Measurements from ENCODE around the gene SMS.
"Not testable (repeated sequence)": the region's sequence is repeated elsewhere in the genome, so short reads cannot be mapped to it uniquely, and the experiment has no call there.

Gene SMS

GRCh38 chrX:21952624-21953023 lies 12.1 kb downstream of the SMS start:
- DNase-seq = no peak

GRCh38 chrX:21953195-21953830 lies 12.8 kb downstream of the SMS start:
- not testable (repeated sequence) for DNase-seq

GRCh38 chrX:21955403-21956189 lies 15.1 kb downstream of the SMS start:
- DNase-seq = no peak

GRCh38 chrX:21956783-21957182 lies 16.3 kb downstream of the SMS start:
- no peak for DNase-seq

- no peak for DNase-seq
Observed at GRCh38 chrX:21958187-21958586, 17.7 kb downstream of the SMS start.

GRCh38 chrX:21958916-21959315 lies 18.4 kb downstream of the SMS start:
- no peak for DNase-seq

GRCh38 chrX:21959362-21960051 lies 19.0 kb downstream of the SMS start:
- no peak for DNase-seq

GRCh38 chrX:21960569-21961541 lies 20.3 kb downstream of the SMS start:
- DNase-seq = no peak

- DNase-seq = no peak
Observed at GRCh38 chrX:21962361-21962760, 21.9 kb downstream of the SMS start.

GRCh38 chrX:21963269-21963668 lies 22.8 kb downstream of the SMS start:
- no peak for DNase-seq

GRCh38 chrX:21963731-21964405 lies 23.4 kb downstream of the SMS start:
- no peak for DNase-seq

- no peak for DNase-seq
Observed at GRCh38 chrX:21966866-21967265, 26.4 kb downstream of the SMS start.

GRCh38 chrX:21968333-21968732 lies 27.8 kb downstream of the SMS start:
- DNase-seq = no peak

- no peak for DNase-seq
Observed at GRCh38 chrX:21970326-21970725, 29.8 kb downstream of the SMS start.

GRCh38 chrX:21972046-21972445 lies 31.5 kb downstream of the SMS start:
- DNase-seq = no peak

- DNase-seq = peak; percentile 48 to 52
Observed at GRCh38 chrX:21972721-21973120, 32.2 kb downstream of the SMS start.

- no peak for DNase-seq
Observed at GRCh38 chrX:21973321-21974010, 33.0 kb downstream of the SMS start.

GRCh38 chrX:21974011-21974385 lies 33.5 kb downstream of the SMS start:
- DNase-seq = peak in 1 of 2 donors; percentile 33

GRCh38 chrX:21975242-21975641 lies 34.7 kb downstream of the SMS start:
- DNase-seq = no peak

GRCh38 chrX:21975812-21976211 lies 35.3 kb downstream of the SMS start:
- no peak for DNase-seq

GRCh38 chrX:21978346-21978745 lies 37.8 kb downstream of the SMS start:
- no peak for DNase-seq

GRCh38 chrX:21982311-21982710 lies 41.8 kb downstream of the SMS start:
- no peak for DNase-seq

All from CD4-positive, alpha-beta T cell treated with Interleukin-4 for 1 hour (primary cell).